ENCODE data around the gene CDC42EP4. TPM values are rescaled to one million over a fixed set of nuclear protein-coding genes. Genes with fewer than 3 reads are reported as not detected.

Gene CDC42EP4
- total and polyA plus RNA-seq, 4 donors = 15.7 to 31.0 (median 28.0) TPM

- H3K4me1 ChIP-seq (ENCODE audit: control insufficient read depth in 4 of 4, insufficient read depth in 4 of 4, low read length in 3 of 4) = no peaks in the 10 kb centered on the region
- no peaks in the 10 kb centered on the region for H3K9me3 ChIP-seq (ENCODE audit: control insufficient read depth in 4 of 4, low read length in 3 of 4)
- no peaks in the 10 kb centered on the region for H3K27me3 ChIP-seq (ENCODE audit: control insufficient read depth in 4 of 4, insufficient read depth in 4 of 4, low read length in 3 of 4)
- WGBS = 61% methylated on average over 5 of the region's 5 CpGs
- DNase-seq (ENCODE audit: low spot score) = no peak
- TF ChIP-seq HNF4G (IDR thresholded peaks at IDR 0.05) = no peak
- no peak for TF ChIP-seq SP1 (IDR thresholded peaks at IDR 0.05)
- no peak for TF ChIP-seq RXRA (IDR thresholded peaks at IDR 0.05)
- TF ChIP-seq FOXA2 (IDR thresholded peaks at IDR 0.05) = no peak
- TF ChIP-seq CTCF (IDR thresholded peaks at IDR 0.05; ENCODE audit: low read depth, low read length, missing input control) = no peak
- no peak for TF ChIP-seq NR2F2 (IDR thresholded peaks at IDR 0.05)
- no peak for TF ChIP-seq YY1 (IDR thresholded peaks at IDR 0.05)
- no peak for TF ChIP-seq ZBTB33 (IDR thresholded peaks at IDR 0.05)
- no peak for TF ChIP-seq HNF4A (conservative IDR thresholded peaks at IDR 0.05)
- no peak for TF ChIP-seq JUND (IDR thresholded peaks at IDR 0.05)
- TF ChIP-seq EGR1 (IDR thresholded peaks at IDR 0.05; ENCODE audit: low read depth in 2 of 2) = no peak
- no peak for TF ChIP-seq ATF3 (IDR thresholded peaks at IDR 0.05)
- TF ChIP-seq FOXA1 (IDR thresholded peaks at IDR 0.05) = no peak
- TF ChIP-seq RAD21 (IDR thresholded peaks at IDR 0.05) = no peak
- TF ChIP-seq TAF1 (conservative IDR thresholded peaks at IDR 0.05) = no peak
- no peak for TF ChIP-seq MAX (IDR thresholded peaks at IDR 0.05)
- TF ChIP-seq REST (IDR thresholded peaks at IDR 0.05) = no peak
- no peak for TF ChIP-seq GABPA (IDR thresholded peaks at IDR 0.05 in 1 of 2, conservative IDR thresholded peaks at IDR 0.05 in 1 of 2)
- no peak overlapping the region for H3K27ac ChIP-seq (ENCODE audit: low read depth in 1 of 2, low read length in 2 of 2)
- no peaks in the 10 kb centered on the region for H3K36me3 ChIP-seq (ENCODE audit: control insufficient read depth in 4 of 4, insufficient read depth in 3 of 4, low read depth in 1 of 4, low read length in 3 of 4)
- no peak overlapping the region for H3K4me3 ChIP-seq (ENCODE audit: low read depth in 1 of 3, low read length in 3 of 3)
- H3K9ac ChIP-seq (ENCODE audit: low read depth in 1 of 2, low read length in 2 of 2) = no peak overlapping the region
These were observed 11.8 kb upstream of the CDC42EP4 start for GRCh38 chr17:73323409-73324159.
